Astrocyte of the spinal cord (primary cell): ENCODE data around the gene MIGA1.

Experiments
- DNase-seq: peaks from one replicate; pipeline ENCODE4 v3.0.0; 2011; ENCODE audit warnings: low read depth, low spot score
- H3K4me3 ChIP-seq: 2 replicates; pipeline ENCODE4 v1.5.1; 2011; ENCODE audit warnings: low read depth, mild to moderate bottlenecking, low read length, moderate library complexity
- in situ Hi-C: cut with HindIII; loops from 2 replicates; pipeline ENCODE4 v1.10.0; 2017; ENCODE audit warnings: low sequenced_read_pairs
- TF ChIP-seq, protein P1 (sequence below): IDR thresholded peaks from 2 replicates; pipeline ENCODE4 v1.5.1; 2012; ENCODE audit warnings: low read depth, mild to moderate bottlenecking, low read length, inconsistent platforms

MIGA1 gene

DNA sequence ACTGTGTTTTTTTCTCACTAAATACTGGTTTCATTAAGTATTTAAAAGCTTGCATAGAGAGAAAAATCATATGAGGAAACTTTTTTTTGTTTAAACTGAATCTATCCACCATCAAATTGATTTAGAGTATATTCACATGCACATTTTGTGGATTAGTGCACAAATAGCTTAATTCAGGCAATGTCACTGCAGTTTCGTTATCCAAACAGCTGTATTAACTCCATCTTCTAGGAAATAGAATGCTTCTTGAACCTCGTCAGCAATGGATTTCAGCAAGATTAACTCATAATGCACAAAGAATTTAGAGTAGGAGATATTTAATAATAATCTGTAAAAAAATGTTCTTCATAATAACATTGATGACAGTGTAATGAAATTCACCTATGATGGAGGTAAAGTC lies 146.5 kb downstream of the MIGA1 start:
- no peak overlapping the region for H3K4me3 ChIP-seq
- TF ChIP-seq, protein P1, sequence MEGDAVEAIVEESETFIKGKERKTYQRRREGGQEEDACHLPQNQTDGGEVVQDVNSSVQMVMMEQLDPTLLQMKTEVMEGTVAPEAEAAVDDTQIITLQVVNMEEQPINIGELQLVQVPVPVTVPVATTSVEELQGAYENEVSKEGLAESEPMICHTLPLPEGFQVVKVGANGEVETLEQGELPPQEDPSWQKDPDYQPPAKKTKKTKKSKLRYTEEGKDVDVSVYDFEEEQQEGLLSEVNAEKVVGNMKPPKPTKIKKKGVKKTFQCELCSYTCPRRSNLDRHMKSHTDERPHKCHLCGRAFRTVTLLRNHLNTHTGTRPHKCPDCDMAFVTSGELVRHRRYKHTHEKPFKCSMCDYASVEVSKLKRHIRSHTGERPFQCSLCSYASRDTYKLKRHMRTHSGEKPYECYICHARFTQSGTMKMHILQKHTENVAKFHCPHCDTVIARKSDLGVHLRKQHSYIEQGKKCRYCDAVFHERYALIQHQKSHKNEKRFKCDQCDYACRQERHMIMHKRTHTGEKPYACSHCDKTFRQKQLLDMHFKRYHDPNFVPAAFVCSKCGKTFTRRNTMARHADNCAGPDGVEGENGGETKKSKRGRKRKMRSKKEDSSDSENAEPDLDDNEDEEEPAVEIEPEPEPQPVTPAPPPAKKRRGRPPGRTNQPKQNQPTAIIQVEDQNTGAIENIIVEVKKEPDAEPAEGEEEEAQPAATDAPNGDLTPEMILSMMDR = no peak
- in situ Hi-C loops = no loop called here
- DNase-seq = no peak

DNA sequence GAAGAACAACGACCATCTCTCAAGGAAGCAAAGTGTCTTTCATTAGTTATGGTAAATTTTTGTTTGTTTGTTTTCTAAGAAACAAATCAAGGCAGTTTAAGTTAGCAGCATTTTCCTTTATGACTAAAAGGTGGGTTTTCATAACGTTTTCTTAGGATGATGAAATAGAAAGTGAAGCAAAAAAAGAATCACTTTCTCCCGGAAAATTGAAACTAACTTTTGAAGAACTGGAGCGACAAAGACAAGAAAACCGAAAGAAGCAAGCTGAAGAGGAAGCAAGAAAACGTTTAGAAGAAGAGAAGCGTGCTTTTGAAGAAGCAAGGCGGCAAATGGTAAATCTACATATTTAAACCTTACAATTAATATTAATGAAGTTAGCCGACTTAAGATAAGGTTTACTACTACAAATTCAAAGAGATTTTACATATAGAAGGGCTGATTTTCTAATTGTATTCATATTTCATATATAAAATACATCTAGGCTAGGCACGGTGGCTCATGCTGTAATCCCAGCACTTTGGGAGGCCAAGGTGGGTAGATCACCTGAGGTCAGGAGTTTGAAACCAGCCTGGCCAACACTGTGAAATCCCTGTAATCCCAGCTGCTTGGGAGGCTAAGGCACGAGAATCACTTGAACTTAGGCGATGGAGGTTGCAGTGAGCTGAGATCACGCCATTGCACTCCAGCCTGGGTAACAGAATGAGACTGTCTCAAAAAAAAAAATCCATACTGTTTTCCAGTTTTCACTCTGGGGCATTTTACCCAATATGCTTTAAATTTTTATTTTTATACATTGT lies 147.3 kb downstream of the MIGA1 start:
- no peak for DNase-seq
- in situ Hi-C loops = no loop called here
- H3K4me3 ChIP-seq = no peak overlapping the region
- TF ChIP-seq, protein P1 = no peak

DNA sequence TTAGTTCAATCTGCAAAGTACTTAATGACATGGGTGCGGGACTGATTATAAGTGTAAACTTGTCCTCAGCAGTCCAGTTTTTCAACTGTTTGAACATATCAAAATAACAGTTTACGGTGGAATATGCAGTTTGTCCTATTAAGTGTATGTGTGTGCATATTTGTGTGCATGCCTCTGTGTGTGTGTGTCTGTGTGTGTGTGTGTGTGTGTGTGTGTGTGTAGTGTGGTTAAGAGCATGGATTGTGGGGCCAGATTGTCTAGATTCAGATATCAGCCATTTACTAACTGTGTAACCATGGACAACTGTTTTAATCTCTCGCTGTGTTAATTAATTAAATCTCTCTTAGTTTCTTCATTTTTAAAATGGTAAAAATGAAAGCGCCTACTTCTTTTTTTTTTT lies 148.0 kb downstream of the MIGA1 start:
- no peak overlapping the region for H3K4me3 ChIP-seq
- in situ Hi-C loops = no loop called here
- no peak for DNase-seq
- TF ChIP-seq, protein P1 = no peak
